GM19463 (cell line): ENCODE results near the gene STRBP.
"Not testable (repeated sequence)": the region's sequence is repeated elsewhere in the genome, so short reads cannot be mapped to it uniquely, and the experiment has no call there.

Source experiments
- ATAC-seq: cut with Tn5 transposase; IDR thresholded peaks from one replicate; pipeline ENCODE4 v1.9.1; 2021; ENCODE audit warnings: mild to moderate bottlenecking, moderate library complexity; ENCODE audit not compliant: unreplicated experiment

STRBP gene

DNA sequence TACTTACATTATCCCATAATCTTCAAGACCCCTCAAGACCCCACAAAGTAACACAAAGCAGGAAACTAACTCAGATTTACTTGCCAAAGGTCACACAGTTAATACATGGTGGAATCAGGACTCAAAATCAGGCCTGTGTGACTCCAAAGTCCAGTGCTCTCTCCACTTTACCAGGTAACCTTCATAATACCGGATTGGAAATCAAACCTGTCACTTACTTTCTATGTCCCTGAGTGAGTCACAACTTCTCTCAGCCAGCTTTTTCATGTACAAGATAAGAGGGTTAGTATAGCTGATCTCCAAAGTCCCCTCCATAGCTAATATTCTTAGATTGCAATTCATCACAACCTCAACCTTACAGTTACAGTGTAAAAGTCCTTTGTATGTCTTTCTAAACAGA is 17.1 kb downstream of the STRBP start:
- ATAC-seq: no peak

DNA sequence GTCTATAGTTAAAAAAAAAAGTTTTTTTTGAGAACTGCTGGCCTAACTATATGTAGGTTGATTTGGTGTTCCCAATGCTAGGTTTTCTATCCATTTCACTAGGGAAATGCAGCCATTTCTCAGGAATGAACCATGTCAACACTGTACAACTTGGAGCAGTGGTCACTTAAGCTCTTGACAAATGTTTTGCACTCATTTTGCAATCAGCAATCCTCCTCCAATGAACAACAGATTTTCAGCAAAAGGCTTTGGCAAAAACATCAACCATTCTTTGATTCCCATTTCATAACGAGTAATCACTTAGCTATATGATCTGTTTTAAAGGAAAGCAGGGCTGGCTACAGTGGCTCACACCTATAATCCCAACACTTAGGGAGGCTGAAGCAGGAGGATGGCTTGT is 17.9 kb downstream of the STRBP start:
- ATAC-seq: no peak

DNA sequence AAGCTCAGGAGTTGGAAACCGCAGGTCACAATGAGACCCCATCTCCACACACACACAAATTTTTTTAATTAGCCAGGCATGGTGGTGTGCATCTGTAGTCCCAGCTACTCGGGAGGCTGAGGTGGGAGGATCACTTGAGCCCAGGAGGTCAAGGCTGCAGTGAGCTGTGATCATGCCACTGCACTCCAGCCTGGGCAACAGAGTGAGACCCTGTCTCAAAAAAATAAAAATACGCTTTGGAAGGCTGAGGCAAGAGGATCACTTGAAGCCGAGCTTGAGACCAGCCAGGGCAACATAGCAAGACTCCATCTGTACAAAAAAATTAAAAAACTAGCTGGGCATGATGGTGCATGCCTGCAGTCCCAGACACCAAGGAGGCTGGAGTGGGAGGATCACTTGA is 19.2 kb downstream of the STRBP start:
- ATAC-seq: not testable (repeated sequence)

DNA sequence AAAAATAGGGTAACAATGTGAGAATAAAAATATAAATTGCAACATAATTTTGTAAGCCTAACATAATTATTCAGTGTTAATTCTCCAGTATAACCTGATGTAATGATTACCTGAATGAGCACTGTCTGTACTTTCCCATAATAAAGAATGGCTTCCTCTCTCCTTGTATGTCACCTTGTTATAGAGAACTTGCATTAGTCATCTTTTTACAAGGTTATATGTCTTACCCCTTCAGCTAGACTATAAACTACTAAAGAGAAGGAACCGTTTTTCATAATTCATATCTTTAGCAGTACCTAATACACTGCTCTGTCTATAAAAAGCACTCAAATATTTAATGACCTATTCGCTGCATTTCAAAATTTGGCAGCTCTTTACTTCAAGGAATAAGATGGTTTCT is 19.8 kb downstream of the STRBP start:
- no peak for ATAC-seq

DNA sequence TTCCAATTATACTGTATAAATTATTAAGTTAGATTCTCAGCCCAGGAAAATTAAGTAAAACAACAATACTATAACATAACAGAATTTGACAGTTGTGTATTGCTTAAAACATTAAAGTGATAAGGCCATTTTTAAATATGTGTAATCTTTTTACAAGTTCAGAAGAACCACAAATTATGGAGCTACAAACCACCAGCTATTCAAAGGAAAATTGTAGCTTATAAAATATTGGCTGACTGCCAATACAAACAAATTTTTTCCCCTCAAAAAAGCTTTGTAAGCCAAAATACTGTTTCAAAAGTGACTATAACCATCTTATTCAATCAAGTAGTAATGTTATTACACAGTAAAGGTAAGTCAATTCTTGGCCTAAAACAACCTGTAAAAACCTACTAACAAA is 21.9 kb downstream of the STRBP start:
- no peak for ATAC-seq

DNA sequence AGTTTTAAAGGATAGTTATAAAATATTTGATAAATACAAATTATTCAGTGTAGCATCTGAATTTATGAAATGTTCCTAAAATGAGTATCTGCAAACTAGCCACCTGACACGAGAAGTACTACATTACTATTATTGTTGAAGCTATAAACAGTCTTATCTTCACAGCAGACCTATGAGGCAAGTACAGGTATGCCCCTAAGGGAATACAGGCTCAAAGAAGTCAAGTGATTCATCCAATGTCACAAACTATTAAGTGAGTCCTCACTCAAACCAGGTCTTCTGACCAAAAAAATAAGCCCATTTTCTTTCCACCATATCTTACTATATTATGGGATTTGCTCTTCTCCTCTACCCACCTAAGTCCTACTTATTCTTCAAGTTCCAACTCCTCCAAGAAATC is 28.7 kb downstream of the STRBP start:
- ATAC-seq: no peak

DNA sequence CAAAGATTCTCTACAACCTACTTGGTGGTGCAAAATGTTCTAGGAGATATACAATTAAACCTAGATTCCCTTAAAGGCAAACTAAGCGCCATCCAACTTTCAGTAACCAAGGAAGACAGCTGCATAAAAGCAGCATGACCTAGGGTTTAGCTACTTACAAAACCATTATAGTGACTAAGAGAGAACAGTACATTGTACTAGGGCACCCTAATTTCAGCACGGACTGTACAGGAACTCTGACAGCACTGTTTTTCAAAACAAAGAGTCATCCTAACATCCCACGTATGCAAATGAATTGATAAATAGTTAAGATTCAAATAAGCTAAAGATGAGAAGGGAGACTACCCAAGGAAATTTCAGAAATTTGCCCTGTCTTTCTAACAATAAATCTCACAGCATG is 30.0 kb downstream of the STRBP start:
- no peak for ATAC-seq

DNA sequence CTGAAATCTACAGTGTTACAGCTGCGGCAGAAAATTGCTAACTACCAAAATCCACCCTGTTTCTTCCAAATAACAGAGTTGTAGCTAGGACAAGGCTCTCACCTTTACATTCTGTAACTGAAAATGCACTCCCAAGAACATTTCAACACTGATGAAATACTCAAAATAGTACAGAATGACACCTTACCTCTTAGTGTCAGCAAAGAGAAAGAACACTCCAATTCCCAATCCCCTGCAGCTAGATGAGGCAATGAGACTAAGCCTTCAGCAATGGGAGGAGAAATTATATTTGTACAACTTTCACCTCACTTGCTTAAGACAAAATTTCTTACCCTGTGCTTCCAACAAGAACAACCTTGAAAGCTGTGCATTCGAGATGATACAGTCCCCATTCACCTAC is 31.2 kb downstream of the STRBP start:
- no peak for ATAC-seq

DNA sequence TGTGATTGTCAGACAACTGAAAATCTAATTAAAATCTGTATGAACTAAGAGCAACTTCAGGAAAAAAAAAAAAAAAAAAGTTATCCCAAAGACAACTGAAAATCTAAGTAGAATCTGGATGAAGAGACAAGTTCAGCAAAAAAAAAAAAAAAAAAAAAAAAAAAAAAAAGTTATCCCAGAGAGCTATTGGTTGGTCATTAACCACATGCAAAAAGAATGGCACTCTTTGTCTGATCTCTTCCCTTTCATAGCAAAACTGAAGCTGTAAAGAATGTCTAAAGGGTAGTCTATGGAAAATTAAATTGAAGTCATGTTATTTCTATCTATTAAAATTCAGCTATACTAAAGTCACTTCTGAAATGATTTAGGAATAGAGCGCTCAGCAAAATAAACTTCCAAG is 32.9 kb downstream of the STRBP start:
- ATAC-seq: no peak

DNA sequence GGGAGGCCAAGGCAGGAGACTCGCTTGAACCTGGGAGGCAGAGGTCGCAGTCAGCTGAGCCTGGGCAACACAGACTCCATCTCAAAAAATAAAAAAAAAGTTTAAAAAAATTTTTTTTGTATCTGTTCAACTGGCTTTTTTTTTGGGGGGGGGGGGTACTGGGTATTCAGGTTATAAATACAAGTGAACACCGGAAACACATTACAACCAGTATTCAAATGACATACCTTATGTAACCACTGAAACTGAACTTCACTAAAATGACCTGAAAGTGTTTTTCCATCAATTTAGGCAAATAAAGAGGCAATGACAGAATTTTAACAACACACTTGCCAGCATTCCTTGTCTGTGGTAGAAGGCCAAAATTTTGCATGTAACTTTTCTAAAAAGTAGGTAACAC is 33.5 kb downstream of the STRBP start:
- no peak for ATAC-seq

DNA sequence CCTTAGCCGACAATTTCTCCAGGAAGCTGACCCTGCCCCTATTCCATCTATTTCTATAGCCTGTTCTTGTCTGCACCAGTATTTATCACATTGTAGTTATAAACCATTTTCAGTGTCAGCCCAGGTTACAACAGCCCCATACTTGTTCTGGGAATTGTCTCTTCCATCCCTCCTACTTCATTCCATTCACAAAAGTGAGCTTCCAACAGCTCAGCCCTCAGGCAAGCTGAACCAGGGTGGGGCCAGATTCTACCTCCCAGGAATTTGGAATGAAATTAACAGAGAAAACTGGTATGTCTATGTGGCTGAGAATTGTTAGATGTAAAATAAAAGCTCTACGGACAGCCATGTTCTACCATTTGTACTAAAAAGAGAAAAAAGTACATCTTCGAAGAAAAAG is 36.1 kb downstream of the STRBP start:
- no peak for ATAC-seq

DNA sequence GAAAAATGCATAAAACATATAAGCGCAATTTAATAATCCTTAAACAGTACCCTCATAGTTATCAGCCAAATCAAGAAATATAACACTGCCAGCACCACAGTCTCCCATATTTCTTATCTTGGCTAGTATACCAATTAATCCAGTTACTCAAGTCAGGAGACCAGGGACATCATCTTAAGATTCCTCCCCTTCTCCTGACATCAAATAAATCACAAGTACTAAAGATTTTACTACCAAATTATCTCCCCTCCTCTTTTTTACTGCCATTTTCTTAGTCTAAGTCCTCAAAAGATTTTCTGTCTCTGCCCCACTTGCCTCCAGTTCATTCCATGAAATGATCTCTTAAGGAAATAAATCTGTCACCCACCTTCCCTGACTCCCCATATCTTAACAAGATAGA is 37.0 kb downstream of the STRBP start:
- no peak for ATAC-seq

DNA sequence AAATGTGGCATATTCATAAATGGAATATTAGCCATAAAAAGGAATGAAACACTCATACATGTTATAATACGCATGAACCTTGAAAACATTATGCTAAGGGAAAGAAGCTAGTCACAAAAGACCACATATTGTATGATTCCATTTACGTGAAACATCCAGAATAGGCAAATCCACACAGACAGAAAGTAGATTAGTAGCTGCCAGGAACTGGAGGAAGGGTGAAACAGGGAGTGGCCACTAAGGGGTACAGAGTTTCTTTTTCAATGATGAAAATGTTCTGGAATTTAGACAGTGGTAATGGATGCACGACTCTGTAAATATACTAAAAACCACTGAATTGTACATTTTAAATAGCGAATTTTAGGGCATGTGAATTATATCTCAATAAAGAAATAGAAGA is 39.4 kb downstream of the STRBP start:
- no peak for ATAC-seq

DNA sequence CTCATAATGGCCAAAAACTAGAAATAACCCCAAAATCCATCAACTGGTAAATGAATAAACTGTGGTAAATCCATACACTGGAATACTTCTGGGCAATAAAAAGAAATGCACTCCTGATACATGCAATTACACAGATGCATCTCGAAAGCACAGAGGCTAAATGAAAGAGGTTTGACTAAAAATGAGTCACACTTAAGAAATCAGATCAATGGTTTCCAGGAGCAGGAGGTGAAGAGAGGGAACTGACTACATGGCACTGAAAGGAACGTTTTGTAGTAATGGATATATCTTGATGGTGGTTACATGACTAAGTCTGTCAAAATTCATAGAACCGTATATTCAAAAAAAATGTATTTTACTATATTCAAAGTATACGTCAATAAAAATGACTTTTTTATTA is 42.4 kb downstream of the STRBP start:
- ATAC-seq: no peak

DNA sequence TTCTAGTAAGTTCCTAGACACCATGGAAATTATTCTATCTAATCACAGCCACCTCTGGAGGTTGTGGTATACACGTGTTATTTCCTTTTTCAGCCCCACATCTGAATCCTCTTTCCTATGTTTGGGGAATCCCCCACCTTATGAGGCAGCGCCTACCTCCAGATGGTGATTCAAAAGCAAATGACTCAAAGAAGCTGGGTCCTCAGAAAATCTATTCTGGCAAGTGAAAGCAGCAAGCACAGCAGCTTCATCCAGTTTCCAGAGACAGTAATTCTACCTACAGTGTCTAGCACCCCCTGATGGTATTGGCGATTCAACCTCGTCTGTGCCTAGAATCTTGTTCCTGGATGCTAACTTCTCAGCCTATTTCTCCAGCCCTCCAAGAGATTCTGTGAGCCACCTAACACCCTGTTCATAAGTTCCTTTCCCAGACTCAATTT is 43.0 kb downstream of the STRBP start:
- peak; percentile 96 for ATAC-seq

DNA sequence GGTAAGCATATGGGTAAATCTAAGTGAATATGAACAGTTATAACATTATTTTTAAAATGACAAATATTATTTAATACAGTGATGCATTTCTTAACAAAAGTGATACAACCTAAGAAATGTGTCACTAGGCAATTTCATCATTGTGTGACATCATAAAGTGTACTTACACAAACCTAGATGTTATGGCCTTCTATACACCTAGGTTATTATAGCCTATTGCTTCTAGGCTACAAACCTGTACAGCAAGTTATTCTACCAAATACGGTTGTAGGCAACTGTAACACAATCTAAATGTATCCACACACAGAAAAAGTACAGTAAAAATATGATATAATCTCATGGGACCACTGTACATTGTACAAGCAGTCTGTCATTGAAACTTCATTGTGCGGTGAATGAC is 48.3 kb downstream of the STRBP start:
- ATAC-seq: no peak

DNA sequence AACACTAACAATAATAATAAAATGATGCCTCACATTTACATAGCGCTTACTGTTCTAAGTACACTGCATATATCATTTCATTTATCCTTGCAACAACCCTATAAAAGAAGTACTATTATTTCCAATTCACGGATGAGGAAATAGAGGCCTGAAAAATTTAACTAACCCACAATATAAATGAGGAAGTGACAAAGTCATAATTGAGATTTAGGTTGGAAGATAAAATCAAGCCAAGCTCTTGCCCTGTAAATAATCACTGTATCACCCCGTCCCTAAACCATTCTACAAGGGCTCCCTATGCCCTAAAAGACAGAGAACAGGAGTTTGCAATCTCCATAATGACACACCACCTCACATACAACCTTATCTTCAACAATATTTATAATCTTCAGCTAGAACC is 49.6 kb downstream of the STRBP start:
- ATAC-seq: no peak

DNA sequence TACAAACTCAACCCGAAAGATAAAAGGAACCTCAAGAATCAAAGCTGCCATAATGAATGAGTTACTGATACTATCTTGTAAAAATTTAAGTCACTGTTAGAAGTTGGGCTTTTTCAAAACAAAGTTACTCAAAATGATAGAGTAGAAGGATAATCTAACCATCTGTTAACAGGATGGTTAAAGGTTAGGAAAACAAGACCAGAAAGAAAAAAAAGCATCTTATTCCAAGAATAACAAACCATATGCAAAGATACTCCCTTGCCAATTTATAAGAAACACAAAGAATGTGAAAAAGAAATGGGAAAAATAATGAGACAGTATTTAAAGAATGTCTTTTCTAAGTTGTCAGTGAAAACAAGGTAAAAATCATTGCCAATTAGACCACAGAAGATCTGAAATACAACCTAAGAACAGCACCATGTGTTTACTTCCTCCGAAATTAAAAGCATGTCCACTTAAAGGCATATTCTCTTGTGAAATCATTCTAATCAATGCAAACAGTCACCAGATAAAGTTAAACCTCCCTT is 51.2 kb downstream of the STRBP start:
- no peak for ATAC-seq

DNA sequence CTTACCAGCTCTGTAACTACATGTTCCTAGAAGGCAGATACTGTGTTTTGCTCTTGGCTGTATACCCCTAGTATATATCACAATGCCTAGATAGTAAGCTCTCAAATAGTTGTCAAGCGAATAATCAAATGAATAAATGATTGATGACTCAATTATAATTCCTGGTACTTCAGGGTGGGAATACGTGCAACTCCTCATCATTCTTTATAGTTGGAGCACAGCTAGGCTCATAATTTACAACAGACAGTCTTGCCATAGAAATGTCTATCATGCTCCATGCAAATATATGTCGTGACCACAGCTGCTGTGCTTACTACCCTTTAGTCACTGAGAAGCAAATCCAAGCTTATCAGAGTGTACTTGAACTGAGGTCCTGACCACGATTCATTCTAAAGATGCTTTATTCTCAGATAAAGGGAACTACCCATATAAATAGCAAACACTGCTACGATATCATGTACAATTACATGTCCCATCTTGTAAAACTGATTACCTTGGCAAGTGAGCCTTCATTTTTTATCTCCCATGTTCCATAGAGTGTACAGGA is 52.1 kb downstream of the STRBP start:
- ATAC-seq: no peak

DNA sequence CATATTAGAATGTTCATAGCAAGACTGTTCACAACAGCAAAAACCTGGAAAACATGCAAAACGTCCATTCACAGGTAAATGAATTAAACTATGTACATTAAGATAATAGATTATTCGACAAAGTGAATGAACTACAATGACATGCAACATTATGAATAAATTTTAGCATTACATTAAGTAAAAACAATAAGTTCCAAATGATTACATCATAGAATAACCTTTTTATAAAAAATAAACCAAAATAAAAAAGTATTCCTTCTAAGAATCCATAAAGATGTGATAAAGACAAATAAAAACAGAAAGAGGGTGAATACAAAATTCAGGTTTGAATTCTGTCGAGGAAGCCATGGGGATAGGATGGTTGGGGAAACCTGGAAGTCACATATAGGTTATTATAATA is 57.3 kb downstream of the STRBP start:
- no peak for ATAC-seq

DNA sequence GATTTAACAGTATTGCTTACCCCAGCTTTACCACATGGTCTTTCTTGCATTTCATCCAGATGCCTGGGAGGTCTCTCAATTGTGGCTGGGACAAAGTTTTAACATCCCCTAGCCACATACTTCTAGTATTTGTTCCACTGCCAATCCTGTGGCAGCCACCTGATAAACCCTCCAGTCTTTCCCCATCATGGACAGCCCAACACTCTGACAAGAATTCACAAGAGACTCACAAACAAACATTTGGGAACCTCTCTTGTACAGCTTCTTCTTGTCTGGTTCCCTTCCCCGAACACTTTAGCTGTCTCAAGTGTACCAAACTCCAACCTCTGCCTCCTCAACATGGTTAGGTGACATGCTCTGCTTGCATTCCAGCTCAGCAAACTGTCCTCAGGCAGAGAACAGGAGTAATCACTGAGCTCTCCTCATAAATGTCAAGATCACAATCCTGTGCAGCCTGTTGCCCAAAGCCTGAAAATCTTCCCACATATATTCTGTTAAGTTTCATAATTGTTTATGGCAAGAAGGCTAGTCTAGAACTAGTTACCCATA is 59.7 kb downstream of the STRBP start:
- no peak for ATAC-seq

DNA sequence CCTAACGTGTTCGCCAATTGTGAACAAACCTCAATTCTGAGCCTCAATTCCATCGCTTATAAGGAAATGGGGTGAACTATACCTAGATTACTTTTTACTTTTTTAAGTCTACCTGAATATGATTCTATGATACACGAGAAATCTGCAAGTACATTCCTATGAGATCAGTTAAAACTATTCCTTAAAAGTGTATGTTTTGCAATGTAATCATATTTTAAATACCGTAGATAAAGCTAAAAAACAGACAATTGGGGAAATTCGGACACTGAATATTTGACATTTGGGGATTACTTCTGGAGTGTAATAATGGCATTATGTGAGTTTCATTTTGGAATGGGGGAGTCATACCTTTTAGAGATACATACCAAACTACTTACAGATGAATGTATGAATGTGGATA is 62.3 kb downstream of the STRBP start:
- no peak for ATAC-seq

DNA sequence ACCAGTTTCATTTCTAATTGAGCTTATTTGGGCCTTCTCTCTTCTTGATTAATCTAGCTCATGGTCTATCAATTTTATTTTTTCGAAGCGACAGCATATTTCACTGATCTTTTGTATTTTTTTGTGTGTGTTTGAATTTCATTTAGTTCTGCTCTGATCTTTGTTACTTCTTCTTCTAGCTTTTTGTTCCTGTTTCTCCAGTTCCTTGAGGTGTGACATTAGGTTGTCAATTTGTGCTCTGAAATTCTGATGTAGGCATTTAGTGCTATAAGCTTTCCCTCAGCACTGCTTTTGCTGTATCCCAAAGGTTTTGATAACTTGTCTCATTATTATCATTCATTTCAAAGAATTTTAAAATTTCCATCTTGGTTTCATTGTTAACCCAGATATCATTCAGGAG is 67.3 kb downstream of the STRBP start:
- no peak for ATAC-seq
